HL-60/S4 treated with retinoic acid at 250 ng/mL for 4 days and 3 days (cell line): ENCODE results near the gene PLAC8.
"Not testable (repeated sequence)": the region's sequence is repeated elsewhere in the genome, so short reads cannot be mapped to it uniquely, and the experiment has no call there.

Source experiments
- in situ Hi-C: fragments of 300-500 bp; cut with MboI; formaldehyde crosslinking; loops from 2 replicates; pipeline ENCODE4 v1.7.0; 2022; ENCODE audit warnings: low sequenced_read_pairs

Gene PLAC8

GRCh38 chr4:83114576-83114975 is at the start of gene PLAC8:
Gene PLAC8 (minus strand): TSS chr4:83114729. CDS start chr4:83107921, 6,808 bp downstream.
- in situ Hi-C loops, result loop anchor here (10.0 kb wide), 1 partner anchor 120 kb away; no protein-coding TSS in a partner anchor

DNA sequence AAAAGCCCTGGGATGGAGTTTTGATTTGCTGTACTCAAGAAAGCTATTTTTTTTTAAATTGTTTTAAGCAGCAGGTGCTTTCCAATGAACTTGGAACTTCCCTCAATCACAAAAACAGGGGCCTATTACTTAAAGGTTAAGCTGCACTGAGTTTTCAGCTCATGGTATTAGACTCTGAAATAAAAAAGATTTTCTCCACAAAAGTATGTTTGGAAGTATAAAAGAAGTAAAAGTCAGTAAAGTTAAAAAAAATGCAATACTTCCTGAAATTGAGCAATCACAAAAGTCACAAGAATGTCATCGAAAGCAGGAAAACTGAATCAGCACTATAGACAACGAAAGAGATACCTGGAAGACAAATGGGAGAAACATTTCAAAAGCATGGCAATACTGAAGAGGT is 38.9 kb upstream of the PLAC8 start:
- in situ Hi-C loops, result no loop called here

- in situ Hi-C loops, result no loop called here
These were observed 38.2 kb upstream of the PLAC8 start for GRCh38 chr4:83152746-83153145.

DNA sequence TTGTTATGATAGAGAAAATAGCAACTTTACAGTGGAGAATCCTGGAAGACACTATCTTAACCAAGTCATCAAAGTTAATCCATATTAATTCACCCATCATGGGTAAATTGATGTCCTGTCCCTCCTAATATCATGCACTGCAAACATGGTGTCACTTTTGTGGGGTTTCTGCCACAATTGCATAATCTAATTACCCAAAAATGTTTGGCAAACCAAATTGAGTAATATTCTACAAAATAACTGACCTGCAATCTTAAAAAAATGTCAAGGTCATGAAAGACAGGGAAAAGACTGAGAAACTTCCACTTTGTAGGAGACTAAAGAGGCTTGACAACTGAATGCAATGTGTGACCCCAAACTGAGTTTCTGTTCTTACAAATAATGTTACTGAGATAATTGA is 37.1 kb upstream of the PLAC8 start:
- in situ Hi-C loops, result no loop called here

- in situ Hi-C loops, result no loop called here
These were observed 36.3 kb upstream of the PLAC8 start for GRCh38 chr4:83150653-83151330.

DNA sequence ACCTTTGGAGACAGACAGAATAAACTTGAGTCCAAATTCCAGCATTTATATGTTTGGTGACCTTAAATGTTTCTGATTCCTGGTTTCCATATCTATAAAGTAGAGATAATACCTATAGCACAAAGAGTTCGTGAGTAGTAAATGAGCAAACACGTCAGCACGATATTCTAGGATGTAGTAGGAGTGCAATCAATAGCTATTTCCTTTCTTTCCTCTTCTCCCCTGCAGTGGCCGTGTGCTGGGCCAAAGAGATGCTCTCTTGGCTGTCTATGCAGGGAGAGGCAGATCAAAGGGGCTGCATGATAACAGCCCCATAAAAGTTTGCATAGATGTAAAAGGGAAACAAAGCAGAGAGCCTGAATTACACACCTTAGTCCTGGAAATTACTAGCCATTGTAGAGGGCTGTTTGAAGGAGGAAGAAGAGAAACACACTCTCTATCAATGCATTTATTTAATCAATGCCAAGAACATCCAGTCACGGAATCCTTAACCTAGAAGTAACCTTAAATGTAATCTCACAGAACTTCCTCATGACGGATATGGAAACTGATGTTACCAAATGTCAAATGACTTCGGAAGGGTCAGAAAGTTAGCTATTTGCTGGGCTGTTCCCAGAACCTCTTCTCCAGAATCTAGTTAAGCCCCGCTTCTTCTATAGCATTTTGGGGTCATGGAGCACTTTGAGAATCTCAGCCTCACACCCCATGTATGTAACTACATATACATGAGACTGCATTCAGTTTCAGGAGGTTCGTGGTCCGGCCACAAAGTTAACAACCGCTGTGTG is 35.5 kb upstream of the PLAC8 start:
- in situ Hi-C loops, result no loop called here

DNA sequence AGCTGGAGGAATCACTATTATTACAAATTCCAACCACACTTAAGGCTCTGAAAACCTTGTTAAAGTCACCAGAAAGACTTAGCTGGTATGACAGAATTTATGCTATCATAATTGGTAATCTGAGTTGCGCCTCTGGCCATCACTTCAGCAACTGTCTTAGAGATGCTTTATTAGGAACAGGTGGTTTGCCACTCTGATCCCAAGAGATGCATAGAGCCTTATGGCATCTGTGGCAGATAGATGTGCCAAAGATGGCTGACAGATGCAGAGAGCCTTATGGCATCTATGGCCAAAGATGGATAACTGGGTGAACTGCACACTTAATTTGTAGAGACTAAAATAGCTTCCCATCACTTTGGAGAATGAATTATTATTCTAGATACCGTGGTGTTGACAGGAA is 32.3 kb upstream of the PLAC8 start:
- in situ Hi-C loops, result no loop called here

- in situ Hi-C loops, result not testable (repeated sequence)
These were observed 31.2 kb upstream of the PLAC8 start for GRCh38 chr4:83145776-83146175.

GRCh38 chr4:83139514-83140156 is 25.1 kb upstream of the PLAC8 start:
- in situ Hi-C loops, result no loop called here

GRCh38 chr4:83138946-83139345 is 24.4 kb upstream of the PLAC8 start:
- in situ Hi-C loops, result no loop called here

- in situ Hi-C loops, result no loop called here
These were observed 17.5 kb upstream of the PLAC8 start for GRCh38 chr4:83132065-83132464.

GRCh38 chr4:83129264-83129663 is 14.7 kb upstream of the PLAC8 start:
- in situ Hi-C loops, result no loop called here

- in situ Hi-C loops, result no loop called here
These were observed 13.9 kb upstream of the PLAC8 start for GRCh38 chr4:83128240-83128929.

DNA sequence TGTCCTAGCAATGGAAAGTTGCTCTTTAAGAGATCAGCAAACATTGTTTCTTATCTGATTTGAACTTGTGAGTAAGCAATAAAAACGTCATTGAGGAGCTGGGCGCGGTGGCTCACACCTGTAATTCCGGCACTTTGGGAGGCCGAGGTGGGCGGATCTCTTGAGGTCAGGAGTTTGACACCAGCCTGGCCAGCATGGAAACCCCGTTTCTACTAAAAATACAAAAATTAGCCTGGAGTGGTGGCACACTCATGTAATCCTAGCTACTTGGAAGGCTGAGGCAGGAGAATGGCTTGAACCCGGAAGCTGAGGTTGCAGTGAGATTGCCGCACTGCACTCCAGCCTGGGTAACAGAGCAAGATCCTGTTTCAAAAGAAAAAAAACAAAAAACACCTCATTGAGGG is 11.2 kb upstream of the PLAC8 start:
- in situ Hi-C loops, result no loop called here

GRCh38 chr4:83124111-83124780 is 9.7 kb upstream of the PLAC8 start:
- in situ Hi-C loops, result no loop called here

GRCh38 chr4:83121246-83121645 is 6.7 kb upstream of the PLAC8 start:
- in situ Hi-C loops, result no loop called here

DNA sequence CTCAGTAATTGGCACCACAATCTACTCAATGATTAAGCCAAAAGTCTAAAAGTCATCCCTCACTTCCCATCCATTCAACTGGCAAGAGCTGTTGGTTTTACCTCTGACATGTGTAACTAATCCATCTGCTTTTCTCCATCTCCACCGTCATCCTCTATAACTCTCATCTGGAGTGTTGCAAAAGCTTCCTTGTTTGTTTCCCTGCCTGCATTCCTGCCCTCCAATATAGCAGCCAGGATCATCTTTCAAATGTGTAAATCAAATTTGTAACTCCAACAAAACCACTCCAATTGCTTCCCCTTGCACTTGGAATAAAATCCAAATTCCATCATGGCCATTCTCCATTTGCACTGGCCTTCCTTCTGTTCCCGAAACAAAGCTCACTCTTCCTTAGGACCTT is 4.3 kb upstream of the PLAC8 start:
- in situ Hi-C loops, result loop anchor here (10.0 kb wide), 1 partner anchor 116 kb away; no protein-coding TSS in a partner anchor

DNA sequence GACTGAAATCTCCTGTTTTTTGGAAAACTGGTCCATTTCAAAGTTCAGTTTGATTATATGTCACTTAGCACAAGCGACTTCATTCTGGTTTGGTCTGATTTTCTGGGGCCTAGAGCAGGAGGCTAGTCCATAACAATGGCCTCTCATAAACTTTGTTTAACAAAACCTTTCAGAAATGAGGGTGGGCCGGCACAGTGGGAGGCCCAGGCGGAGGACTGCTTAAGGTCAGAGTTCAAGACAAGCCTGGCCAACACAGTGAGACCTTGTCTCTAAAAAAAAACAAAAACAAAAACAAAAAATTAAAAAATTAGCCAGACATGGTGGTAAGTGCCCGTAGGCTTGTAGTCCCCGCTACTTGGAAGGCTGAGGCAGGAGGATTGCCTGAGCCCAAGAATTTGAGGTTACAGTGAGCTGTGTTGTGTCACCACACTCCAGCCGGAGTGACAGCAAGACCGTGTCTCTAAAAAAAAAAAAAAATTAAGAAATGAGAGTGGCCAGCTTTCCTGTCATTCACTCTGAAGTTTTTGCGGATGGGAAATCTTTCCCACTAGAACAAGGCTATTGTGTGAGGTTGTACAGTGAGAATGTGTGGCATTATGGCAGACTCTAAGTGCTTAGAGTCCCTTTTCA is 1.2 kb upstream of the PLAC8 start:
- in situ Hi-C loops, result loop anchor here (10.0 kb wide), 1 partner anchor 119 kb away; no protein-coding TSS in a partner anchor

DNA sequence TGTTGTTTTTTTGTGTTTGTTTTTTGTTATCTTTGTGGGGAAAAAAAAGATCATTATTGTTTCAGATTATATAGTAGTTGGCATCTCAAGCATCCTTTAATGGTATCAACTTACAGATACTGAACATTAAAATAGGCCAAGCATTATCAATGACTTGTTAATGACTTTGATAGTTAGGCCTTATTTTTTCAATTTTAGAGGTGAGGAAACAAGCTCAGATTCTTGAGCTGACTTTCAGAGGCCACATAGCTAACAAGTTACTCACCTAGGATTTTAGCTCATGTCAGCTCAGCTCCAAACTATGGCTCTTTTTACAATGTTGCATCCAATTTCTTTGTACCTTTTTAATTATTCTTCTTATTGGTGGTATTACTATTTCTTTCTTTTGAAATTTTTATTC is 471 bp upstream of the PLAC8 start:
- in situ Hi-C loops, result loop anchor here (10.0 kb wide), 1 partner anchor 120 kb away; no protein-coding TSS in a partner anchor

GRCh38 chr4:83113429-83113786 is 1.1 kb downstream of the PLAC8 start:
- in situ Hi-C loops, result loop anchor here (10.0 kb wide), 1 partner anchor 121 kb away; no protein-coding TSS in a partner anchor
